Osteocyte (in vitro differentiated cells): Measurements from ENCODE around the gene DGKG. TPM values are rescaled to one million over a fixed set of nuclear protein-coding genes. Genes with fewer than 3 reads are reported as not detected.

Experiments used
- DNase-seq: peaks from one replicate; pipeline ENCODE4 v3.0.0; 2021; ENCODE audit warnings: mixed read lengths; ENCODE audit not compliant: unreplicated experiment; ENCODE audit errors: extremely low spot score
- H3K27ac Mint-ChIP-seq: one replicate; pipeline ENCODE4 v1.8.0; 2021; ENCODE audit warnings: mild to moderate bottlenecking, mixed read lengths; ENCODE audit not compliant: unreplicated experiment
- H3K27me3 Mint-ChIP-seq: one replicate; pipeline ENCODE4 v1.8.0; 2021; ENCODE audit warnings: mixed read lengths; ENCODE audit not compliant: unreplicated experiment
- H3K36me3 Mint-ChIP-seq: one replicate; pipeline ENCODE4 v1.8.0; 2021; ENCODE audit warnings: mixed read lengths; ENCODE audit not compliant: unreplicated experiment
- H3K4me1 Mint-ChIP-seq: one replicate; pipeline ENCODE4 v1.8.0; 2021; ENCODE audit warnings: mixed read lengths; ENCODE audit not compliant: unreplicated experiment
- H3K4me3 Mint-ChIP-seq: one replicate; pipeline ENCODE4 v1.8.0; 2021; ENCODE audit warnings: mild to moderate bottlenecking, moderate library complexity, mixed read lengths; ENCODE audit not compliant: unreplicated experiment
- H3K9me3 Mint-ChIP-seq: one replicate; pipeline ENCODE4 v1.8.0; 2021; ENCODE audit warnings: mixed read lengths; ENCODE audit not compliant: unreplicated experiment
- CTCF ChIP-seq: fragments of 200-600 bp; sonication (generic); IDR thresholded peaks from 2 replicates; pipeline ENCODE4 v1.5.0; 2021; ENCODE audit warnings: antibody characterized with exemption, mild to moderate bottlenecking, moderate library complexity
- total RNA-seq: library from RNA; stranded (reverse); gene quantifications from 2 replicates; pipeline ENCODE4 v1.2.1, GENCODE V29; 2021

The DGKG gene
- total RNA-seq, 1 donor from 2014 or later = not detected

- Mint-ChIP-seq H3K4me3 (peak overlapping the region; percentile 45), H3K27ac (no peak overlapping the region), H3K9me3 (no peaks in the 10 kb centered on the region), H3K36me3 (no peaks in the 10 kb centered on the region), H3K4me1 (peaks cover 13% of the 10 kb centered on the region), H3K27me3 (peaks cover 59% of the 10 kb centered on the region)
- DNase-seq = peak; percentile 71
- no peak for TF ChIP-seq CTCF
Measured at GRCh38 chr3:186361246-186361761, 730 bp downstream of the DGKG start.

- H3K9me3 Mint-ChIP-seq = no peaks in the 10 kb centered on the region
- no peak for TF ChIP-seq CTCF
- no peak for DNase-seq
- H3K27me3 Mint-ChIP-seq = peaks cover 60% of the 10 kb centered on the region
- H3K27ac Mint-ChIP-seq = no peak overlapping the region
- H3K4me1 Mint-ChIP-seq = peaks cover 13% of the 10 kb centered on the region
- H3K4me3 Mint-ChIP-seq = no peak overlapping the region
- H3K36me3 Mint-ChIP-seq = no peaks in the 10 kb centered on the region
Measured at GRCh38 chr3:186360779-186361178, 1.3 kb downstream of the DGKG start.

GRCh38 chr3:186359078-186359477 lies 3.0 kb downstream of the DGKG start:
- Mint-ChIP-seq H3K4me3 (no peak overlapping the region), H3K4me1 (peaks cover 17% of the 10 kb centered on the region), H3K27ac (no peak overlapping the region), H3K9me3 (no peaks in the 10 kb centered on the region), H3K36me3 (no peaks in the 10 kb centered on the region), H3K27me3 (peaks cover 51% of the 10 kb centered on the region)
- TF ChIP-seq CTCF = no peak
- no peak for DNase-seq

GRCh38 chr3:186356152-186356551 lies 5.9 kb downstream of the DGKG start:
- Mint-ChIP-seq H3K4me3 (no peak overlapping the region), H3K4me1 (peaks cover 13% of the 10 kb centered on the region), H3K36me3 (no peaks in the 10 kb centered on the region), H3K27ac (no peak overlapping the region), H3K9me3 (no peaks in the 10 kb centered on the region), H3K27me3 (peaks cover 27% of the 10 kb centered on the region)
- no peak for TF ChIP-seq CTCF
- peak; percentile 23 for DNase-seq

- DNase-seq = no peak
- no peak for TF ChIP-seq CTCF
- no peaks in the 10 kb centered on the region for H3K36me3 Mint-ChIP-seq
- no peaks in the 10 kb centered on the region for H3K9me3 Mint-ChIP-seq
- H3K4me3 Mint-ChIP-seq = no peak overlapping the region
- H3K27me3 Mint-ChIP-seq = peaks cover 16% of the 10 kb centered on the region
- H3K27ac Mint-ChIP-seq = no peak overlapping the region
- peaks cover 8% of the 10 kb centered on the region for H3K4me1 Mint-ChIP-seq
Measured at GRCh38 chr3:186354100-186354499, 7.9 kb downstream of the DGKG start.
